Inferior parietal cortex (tissue), 1 donor: ENCODE measurements around the gene ANO2.
"Not testable (repeated sequence)": the region's sequence is repeated elsewhere in the genome, so short reads cannot be mapped to it uniquely, and the experiment has no call there.

Experiments used
- DNase-seq: peaks from one replicate; pipeline ENCODE4 v3.0.0-alpha.2; 2016; ENCODE audit errors: extremely low spot score

Gene ANO2

GRCh38 chr12:5669624-5670023, 275.4 kb downstream of the ANO2 start:
- not testable (repeated sequence) for DNase-seq

DNA sequence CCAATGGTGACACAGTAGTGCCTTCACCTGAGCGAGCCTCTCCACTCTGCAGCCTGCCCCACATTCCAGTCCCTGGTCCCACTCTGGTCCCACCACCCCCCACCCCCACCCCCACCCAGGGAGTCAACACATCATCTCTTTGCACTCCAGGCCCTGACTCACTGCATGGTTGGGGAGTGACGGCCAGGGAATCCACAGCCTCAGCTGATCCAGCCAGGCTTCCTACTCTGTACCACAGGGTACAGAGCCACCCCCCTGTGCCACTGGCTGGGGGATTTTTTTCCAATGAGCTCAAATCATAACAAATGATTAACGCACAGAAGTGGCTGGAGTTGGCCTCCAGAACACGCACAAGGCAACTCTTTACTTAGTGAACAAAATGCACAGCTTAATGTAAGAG, 279.4 kb downstream of the ANO2 start:
- no peak for DNase-seq

GRCh38 chr12:5661811-5662210, 283.2 kb downstream of the ANO2 start:
- no peak for DNase-seq

- no peak for DNase-seq
These were observed 284.8 kb downstream of the ANO2 start for GRCh38 chr12:5660238-5660637.

GRCh38 chr12:5658339-5658941, 286.6 kb downstream of the ANO2 start:
- DNase-seq: not testable (repeated sequence)

DNA sequence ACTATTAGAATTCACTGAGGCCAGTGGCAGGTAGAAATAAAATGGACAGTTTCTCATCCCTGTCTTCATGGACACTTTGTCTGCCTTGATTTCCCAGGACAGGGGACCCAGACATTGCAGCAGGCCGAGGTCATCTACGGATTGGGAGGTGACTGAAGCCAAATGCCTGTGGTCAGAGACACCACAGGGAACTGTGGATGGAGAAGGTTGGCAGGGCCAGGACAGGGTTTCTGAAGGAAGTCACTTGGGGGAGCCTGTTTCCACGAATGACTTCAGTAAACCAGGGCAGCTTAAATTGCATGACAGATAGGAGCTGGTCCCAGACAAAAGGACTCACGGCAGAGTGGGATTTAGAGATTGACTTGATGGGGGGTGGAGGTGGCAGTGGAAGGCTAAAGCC, 288.2 kb downstream of the ANO2 start:
- DNase-seq: no peak

DNA sequence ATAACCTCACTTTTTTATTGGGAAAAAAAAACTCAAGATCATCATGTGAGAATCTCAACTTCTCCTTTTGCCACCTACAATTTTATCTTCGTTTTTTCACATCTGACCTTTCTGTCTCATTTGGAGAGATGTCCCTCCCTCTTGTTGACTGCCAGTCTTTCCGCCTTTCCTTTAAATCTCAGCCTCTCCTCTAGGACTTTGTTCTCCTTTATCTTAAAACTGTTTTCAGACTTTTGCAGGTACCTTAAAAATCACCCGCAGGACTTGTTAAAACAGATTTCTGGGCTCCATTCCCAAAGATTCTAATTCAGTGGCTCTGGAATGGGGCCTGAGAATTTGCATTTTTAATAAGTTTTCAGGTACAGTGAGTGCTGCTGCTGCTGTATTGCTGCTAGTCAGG, 289.9 kb downstream of the ANO2 start:
- no peak for DNase-seq

GRCh38 chr12:5654019-5654418, 291.0 kb downstream of the ANO2 start:
- no peak for DNase-seq

DNA sequence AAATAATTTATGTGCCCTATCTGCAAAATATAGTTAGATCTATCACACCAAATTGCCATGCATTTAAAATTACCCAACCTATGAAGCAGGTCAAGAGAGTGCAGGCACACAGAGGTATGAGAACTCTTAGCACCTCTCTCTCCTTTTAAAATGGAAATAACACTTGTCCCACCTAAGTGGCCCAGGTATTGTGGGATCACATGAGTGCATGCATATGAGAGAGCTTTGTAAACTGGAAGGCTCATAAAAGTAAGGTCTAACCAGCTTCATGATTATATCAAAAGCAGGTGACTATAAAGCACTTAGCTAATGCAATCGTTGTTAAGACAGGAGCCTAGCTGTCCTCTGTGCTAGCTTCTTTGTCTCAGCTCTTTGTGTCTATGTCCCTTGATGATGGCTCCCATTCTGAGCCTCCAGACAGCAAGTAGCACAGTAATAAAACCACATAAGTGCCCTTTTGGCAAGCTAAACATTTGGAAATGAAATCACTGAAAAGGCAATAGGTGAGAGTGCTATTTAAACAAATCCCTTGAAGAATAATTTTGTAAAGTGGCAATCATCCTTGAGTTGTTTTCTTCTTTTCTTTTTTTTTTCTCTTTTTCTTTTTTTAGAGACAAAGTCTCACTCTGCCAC, 294.1 kb downstream of the ANO2 start:
- no peak for DNase-seq

- no peak for DNase-seq
These were observed 294.8 kb downstream of the ANO2 start for GRCh38 chr12:5650281-5650680.

- DNase-seq: peak; percentile 26
These were observed 296.2 kb downstream of the ANO2 start for GRCh38 chr12:5648692-5649359.

DNA sequence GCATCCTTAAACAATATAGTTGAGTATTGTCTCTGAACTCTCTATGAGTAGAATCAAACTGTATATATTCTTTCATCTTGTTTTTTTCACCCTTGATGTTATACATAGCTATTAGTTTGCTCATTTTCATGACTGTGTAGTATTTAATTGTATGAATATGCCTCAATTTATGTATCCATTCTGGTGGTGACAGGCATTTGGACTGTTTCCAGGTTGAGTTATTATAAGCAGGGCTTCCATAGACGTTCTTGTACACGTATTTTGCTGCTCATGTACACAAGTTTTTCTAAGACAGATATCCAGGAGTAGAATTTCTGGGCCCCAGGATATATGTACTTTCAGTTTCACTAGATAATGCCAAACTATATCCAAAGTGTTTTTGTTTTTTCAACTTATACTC, 301.8 kb downstream of the ANO2 start:
- no peak for DNase-seq

DNA sequence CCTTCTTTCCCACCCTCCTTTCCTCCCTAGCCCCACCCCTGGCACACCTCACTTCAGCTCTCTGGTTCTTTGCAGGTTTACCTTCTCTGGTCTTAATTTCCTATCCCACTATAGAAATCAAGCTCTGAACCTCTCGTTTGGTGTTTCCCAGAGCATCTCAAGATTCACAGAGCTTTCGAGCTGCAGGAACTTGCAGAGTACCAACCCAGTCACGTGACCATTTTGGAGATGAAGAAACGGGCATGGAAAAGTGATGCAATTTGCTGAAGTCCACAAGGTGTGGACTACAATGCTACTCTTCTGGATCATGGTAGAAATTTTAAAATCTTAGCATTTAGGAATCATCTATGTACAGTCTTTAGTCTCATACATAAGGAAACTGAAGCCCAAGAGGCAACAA, 307.4 kb downstream of the ANO2 start:
- no peak for DNase-seq

- DNase-seq: no peak
These were observed 308.2 kb downstream of the ANO2 start for GRCh38 chr12:5636907-5637306.

GRCh38 chr12:5633106-5633505, 312.0 kb downstream of the ANO2 start:
- DNase-seq: no peak

- DNase-seq: no peak
These were observed 312.6 kb downstream of the ANO2 start for GRCh38 chr12:5632453-5632852.

GRCh38 chr12:5631497-5631896, 313.6 kb downstream of the ANO2 start:
- no peak for DNase-seq

GRCh38 chr12:5630726-5631125, 314.3 kb downstream of the ANO2 start:
- DNase-seq: no peak

GRCh38 chr12:5628501-5628900, 316.6 kb downstream of the ANO2 start:
- DNase-seq: no peak

DNA sequence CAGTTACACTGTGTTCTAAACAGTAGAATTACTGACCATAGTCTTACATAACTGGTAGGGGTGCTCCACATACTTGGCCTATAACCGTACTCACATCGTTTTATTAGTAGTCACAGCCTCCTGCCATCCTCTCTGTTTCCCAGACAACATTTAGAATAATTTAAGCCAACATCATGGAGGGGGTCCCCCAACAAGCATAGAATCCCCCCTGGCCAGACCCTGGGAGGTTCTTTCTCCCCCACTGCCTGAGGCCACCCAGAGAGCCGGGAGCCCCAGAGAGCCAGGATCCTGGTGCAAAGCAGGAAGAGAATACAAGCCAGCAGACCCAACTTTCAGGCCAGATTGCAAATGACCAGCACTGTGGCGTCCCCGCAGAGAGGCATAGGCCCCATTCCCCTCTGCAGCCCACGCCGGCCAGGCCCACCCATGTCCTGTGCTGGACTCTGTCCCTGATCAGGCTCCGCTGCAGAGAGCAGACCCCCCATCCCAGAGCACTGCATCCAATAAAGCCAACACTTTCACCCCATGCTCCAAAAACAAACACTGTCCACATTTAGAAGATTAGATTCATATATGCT, 317.9 kb downstream of the ANO2 start:
- no peak for DNase-seq

DNA sequence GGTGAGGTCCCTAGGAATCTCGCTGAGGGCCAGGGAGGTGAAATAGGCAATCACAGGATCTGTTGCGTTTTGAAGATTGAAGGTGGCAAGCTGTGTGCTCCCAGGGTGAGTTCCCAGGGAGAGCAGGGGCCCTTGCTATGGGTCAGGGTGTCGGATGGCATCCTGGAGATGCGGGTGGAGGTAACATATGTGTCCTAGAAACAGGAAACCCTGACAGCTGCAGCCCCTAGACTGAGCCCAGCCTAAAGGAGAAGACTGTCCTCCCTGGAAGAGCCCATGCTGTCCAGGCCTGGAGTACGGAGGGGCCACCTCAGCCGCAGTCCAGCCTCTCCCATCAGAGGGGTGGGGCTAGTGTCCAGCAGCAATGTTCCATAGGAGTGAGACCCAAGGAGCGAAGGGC, 318.9 kb downstream of the ANO2 start:
- no peak for DNase-seq

DNA sequence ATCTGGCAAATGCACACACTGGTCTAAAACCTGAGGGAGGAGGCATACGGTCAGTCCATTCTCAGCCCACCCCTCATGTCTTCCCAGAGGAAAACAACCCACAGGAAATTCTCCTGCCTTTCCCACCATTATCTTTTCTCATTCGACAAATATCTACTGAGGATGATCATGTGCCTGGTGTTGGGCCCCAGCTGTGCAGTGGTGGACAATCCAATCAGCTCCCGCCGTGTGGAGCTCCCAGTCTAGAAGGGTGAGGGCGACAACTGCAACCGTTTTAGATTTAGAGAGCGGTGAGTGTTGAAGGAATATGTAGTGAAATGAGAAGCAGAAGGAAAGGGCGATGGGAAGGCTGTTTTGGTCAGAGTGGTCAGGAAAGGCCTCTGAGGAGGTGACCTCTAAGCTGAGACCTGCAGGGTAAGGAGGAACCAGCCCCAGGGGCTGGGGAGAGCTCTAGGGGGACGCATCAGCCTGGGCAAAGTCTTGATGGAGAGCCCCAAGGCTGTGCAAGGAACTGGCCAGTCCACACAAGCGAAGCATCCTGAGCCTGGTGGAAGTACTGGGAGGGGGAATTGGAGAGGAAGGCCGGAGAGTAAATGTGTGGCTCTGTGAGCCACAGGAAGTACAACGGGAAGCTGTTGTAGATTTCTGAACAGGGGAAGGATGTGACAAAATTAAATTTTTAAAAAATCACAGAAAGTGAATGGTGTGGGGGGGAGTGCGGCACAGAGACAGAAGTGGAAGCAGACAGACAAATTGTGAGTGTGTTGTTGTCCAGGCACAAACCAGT, 320.4 kb downstream of the ANO2 start:
- DNase-seq: no peak
